WTC11 (cell line): ENCODE data around the gene ERBB4. TPM values are rescaled to one million over a fixed set of nuclear protein-coding genes. Genes with fewer than 3 reads are reported as not detected.

Source experiments
- ATAC-seq: fragments of 200-7000 bp; cut with Tn5 transposase; 2 replicates; pipeline ENCODE4 v1.10.0; 2021; ENCODE audit warnings: mild to moderate bottlenecking, moderate library complexity
- CTCF ChIA-PET: fragments of 300-600 bp; sonication (Branson Sonifier 250); formaldehyde crosslinking; loops from one replicate; lab custom pipeline; 2021; ENCODE audit warnings: antibody characterized with exemption; lab: Charles Lee
- POLR2A ChIA-PET: fragments of 350-600 bp; sonication (Branson Sonifier 250); formaldehyde crosslinking; loops from one replicate; lab custom pipeline; 2021; ENCODE audit warnings: antibody characterized with exemption; lab: Charles Lee
- DNase-seq: peaks from one replicate; pipeline ENCODE4 v3.0.0; 2021; ENCODE audit warnings: low spot score
- H3K27ac Mint-ChIP-seq: 2 replicates; pipeline ENCODE4 v1.8.0; 2021; ENCODE audit warnings: mixed read lengths
- H3K27me3 Mint-ChIP-seq: 2 replicates; pipeline ENCODE4 v1.8.0; 2021; ENCODE audit warnings: low read depth, mild to moderate bottlenecking, moderate library complexity, mixed read lengths
- H3K36me3 Mint-ChIP-seq: 2 replicates; pipeline ENCODE4 v1.8.0; 2021; ENCODE audit warnings: mixed read lengths
- H3K4me1 Mint-ChIP-seq: 2 replicates; pipeline ENCODE4 v1.8.0; 2022; ENCODE audit warnings: mixed read lengths
- H3K4me3 Mint-ChIP-seq: 2 replicates; pipeline ENCODE4 v1.8.0; 2021; ENCODE audit warnings: mild to moderate bottlenecking, moderate library complexity, mixed read lengths
- H3K9me3 Mint-ChIP-seq: 2 replicates; pipeline ENCODE4 v1.8.0; 2021; ENCODE audit warnings: mixed read lengths
- CBFB ChIP-seq: sonication (generic); formaldehyde crosslinking; IDR thresholded peaks from 2 replicates; pipeline ENCODE4 v1.8.1; 2022; ENCODE audit warnings: mild to moderate bottlenecking, low read depth, missing genetic modification reagents
- CDX4 ChIP-seq: fragments of 250-450 bp; sonication (Bioruptor Pico); IDR thresholded peaks from 2 replicates; pipeline ENCODE4 v1.9.0; 2021; ENCODE audit warnings: moderate library complexity, mild to moderate bottlenecking, inconsistent platforms, borderline replicate concordance
- FOXJ3 ChIP-seq: sonication (generic); formaldehyde crosslinking; IDR thresholded peaks from 2 replicates; pipeline ENCODE4 v1.9.0; 2021; ENCODE audit warnings: missing genetic modification reagents, mild to moderate bottlenecking, borderline replicate concordance
- GABPB1 ChIP-seq: sonication (generic); formaldehyde crosslinking; IDR thresholded peaks from 2 replicates; pipeline ENCODE4 v1.8.1; 2023; ENCODE audit warnings: mild to moderate bottlenecking, missing genetic modification reagents
- GRHL2 ChIP-seq: fragments of 250-450 bp; sonication (Bioruptor Pico); IDR thresholded peaks from 2 replicates; pipeline ENCODE4 v1.8.0; 2022; ENCODE audit warnings: mild to moderate bottlenecking, moderate library complexity; ENCODE audit not compliant: insufficient replicate concordance, severe bottlenecking
- JAZF1 ChIP-seq: fragments of 250-450 bp; sonication (Bioruptor Pico); IDR thresholded peaks from 2 replicates; pipeline ENCODE4 v1.9.0; 2021; ENCODE audit warnings: moderate library complexity, mild to moderate bottlenecking, inconsistent platforms
- PREB ChIP-seq: sonication (generic); formaldehyde crosslinking; IDR thresholded peaks from 2 replicates; pipeline ENCODE4 v1.8.1; 2022; ENCODE audit warnings: mild to moderate bottlenecking, missing genetic modification reagents, moderate library complexity, borderline replicate concordance
- PRRX2 ChIP-seq: fragments of 250-450 bp; sonication (Bioruptor Pico); IDR thresholded peaks from 2 replicates; pipeline ENCODE4 v1.8.0; 2021; ENCODE audit warnings: mild to moderate bottlenecking
- RORB ChIP-seq: fragments of 250-450 bp; sonication (Bioruptor Pico); IDR thresholded peaks from 2 replicates; pipeline ENCODE4 v1.9.0; 2021; ENCODE audit warnings: mild to moderate bottlenecking
- SMAD3 ChIP-seq: sonication (generic); formaldehyde crosslinking; IDR thresholded peaks from 2 replicates; pipeline ENCODE4 v1.8.0; 2022; ENCODE audit warnings: missing genetic modification reagents, mild to moderate bottlenecking, borderline replicate concordance
- SP1 ChIP-seq: sonication (generic); formaldehyde crosslinking; conservative IDR thresholded peaks from 2 replicates; pipeline ENCODE4 v1.8.1; 2022; ENCODE audit warnings: missing genetic modification reagents
- TEAD1 ChIP-seq: sonication (generic); formaldehyde crosslinking; IDR thresholded peaks from 2 replicates; pipeline ENCODE4 v1.8.0; 2022; ENCODE audit warnings: mild to moderate bottlenecking, missing genetic modification reagents
- TP53 ChIP-seq: sonication (generic); formaldehyde crosslinking; IDR thresholded peaks from 2 replicates; pipeline ENCODE4 v1.8.1; 2023; ENCODE audit warnings: mild to moderate bottlenecking, missing genetic modification reagents
- ZNF138 ChIP-seq: sonication (generic); formaldehyde crosslinking; conservative IDR thresholded peaks from 2 replicates; pipeline ENCODE4 v1.8.1; 2022; ENCODE audit warnings: mild to moderate bottlenecking, moderate library complexity, missing genetic modification reagents
- ZNF219 ChIP-seq: sonication (generic); formaldehyde crosslinking; IDR thresholded peaks from 2 replicates; pipeline ENCODE4 v1.8.0; 2023; ENCODE audit warnings: missing genetic modification reagents, mild to moderate bottlenecking, borderline replicate concordance
- ZNF263 ChIP-seq: sonication (generic); formaldehyde crosslinking; IDR thresholded peaks from 2 replicates; pipeline ENCODE4 v1.8.1; 2022; ENCODE audit warnings: low read depth, mild to moderate bottlenecking, moderate library complexity, missing genetic modification reagents
- ZNF317 ChIP-seq: sonication (generic); formaldehyde crosslinking; IDR thresholded peaks from 2 replicates; pipeline ENCODE4 v1.8.1; 2023; ENCODE audit warnings: low read depth, mild to moderate bottlenecking, moderate library complexity, missing genetic modification reagents, borderline replicate concordance
- total RNA-seq: library from RNA; stranded (reverse); gene quantifications from 3 replicates; pipeline ENCODE4 v1.2.3, GENCODE V29; 2021
- TF ChIP-seq, protein P1 (sequence below): sonication (generic); formaldehyde crosslinking; IDR thresholded peaks from 2 replicates; pipeline ENCODE4 v1.8.1; 2023; ENCODE audit warnings: mild to moderate bottlenecking, missing genetic modification reagents
- TF ChIP-seq, protein P2 (sequence below): sonication (generic); formaldehyde crosslinking; IDR thresholded peaks from 2 replicates; pipeline ENCODE4 v1.8.1; 2022; ENCODE audit warnings: missing genetic modification reagents, borderline replicate concordance

ERBB4 gene
- total RNA-seq, 1 experiment from 2014 or later, result 1.6 TPM

DNA sequence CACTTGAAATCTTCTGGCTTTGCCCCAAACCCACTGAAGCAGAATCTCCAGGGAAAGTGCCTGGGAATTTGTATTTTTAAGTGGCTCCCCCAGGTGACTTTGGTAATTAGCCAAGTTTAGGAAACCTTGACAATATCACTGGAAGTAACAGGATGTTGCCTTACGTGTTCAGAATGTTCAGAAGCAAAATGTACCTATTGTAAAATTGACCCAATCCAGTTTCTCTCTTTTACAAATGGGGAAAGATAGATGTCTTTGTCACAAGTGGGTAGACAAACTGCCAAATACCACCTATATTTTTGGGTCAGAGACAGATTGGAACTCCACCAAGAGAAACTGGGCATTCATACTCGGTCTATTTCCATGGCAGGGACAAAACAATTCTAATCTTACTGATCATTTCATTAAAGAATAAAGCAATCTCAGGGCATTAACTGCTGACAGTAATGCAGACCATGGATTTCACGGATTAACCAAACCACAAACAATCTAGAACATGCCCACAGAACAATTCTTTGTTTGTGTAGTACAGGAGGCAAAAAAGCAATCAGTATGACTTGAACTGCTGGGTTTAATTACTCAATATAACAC is 255.8 kb downstream of the ERBB4 start:
- H3K4me3 Mint-ChIP-seq, result no peak overlapping the region
- no peaks in the 10 kb centered on the region for H3K27me3 Mint-ChIP-seq
- no peak overlapping the region for H3K27ac Mint-ChIP-seq
- peaks cover 9% of the 10 kb centered on the region for H3K4me1 Mint-ChIP-seq
- DNase-seq (no peak), ATAC-seq (no peak)
- CTCF ChIA-PET, result no interaction called here
- no peaks in the 10 kb centered on the region for H3K9me3 Mint-ChIP-seq
- TF ChIP-seq CDX4, result no peak
- TF ChIP-seq GABPB1 (CRISPR knock-in tag), result no peak
- no peaks in the 10 kb centered on the region for H3K36me3 Mint-ChIP-seq
- POLR2A ChIA-PET, result no interaction called here

- Mint-ChIP-seq H3K4me3 (no peak overlapping the region), H3K4me1 (no peaks in the 10 kb centered on the region), H3K9me3 (no peaks in the 10 kb centered on the region), H3K27me3 (no peaks in the 10 kb centered on the region), H3K36me3 (no peaks in the 10 kb centered on the region), H3K27ac (no peak overlapping the region)
- TF ChIP-seq ZNF219 (no peak), JAZF1 (no peak), GRHL2 (CRISPR knock-in tag) (no peak), SMAD3 (CRISPR knock-in tag) (no peak), PREB (no peak), ZNF317 (CRISPR knock-in tag) (no peak), SP1 (CRISPR knock-in tag) (no peak), ZNF138 (no peak), CBFB (CRISPR knock-in tag) (no peak), TP53 (CRISPR knock-in tag) (no peak), ZNF263 (CRISPR knock-in tag) (no peak), FOXJ3 (CRISPR knock-in tag) (no peak), PRRX2 (CRISPR knock-in tag) (no peak), CDX4 (no peak), TEAD1 (CRISPR knock-in tag) (no peak), RORB (CRISPR knock-in tag) (no peak)
- TF ChIP-seq, protein P1, sequence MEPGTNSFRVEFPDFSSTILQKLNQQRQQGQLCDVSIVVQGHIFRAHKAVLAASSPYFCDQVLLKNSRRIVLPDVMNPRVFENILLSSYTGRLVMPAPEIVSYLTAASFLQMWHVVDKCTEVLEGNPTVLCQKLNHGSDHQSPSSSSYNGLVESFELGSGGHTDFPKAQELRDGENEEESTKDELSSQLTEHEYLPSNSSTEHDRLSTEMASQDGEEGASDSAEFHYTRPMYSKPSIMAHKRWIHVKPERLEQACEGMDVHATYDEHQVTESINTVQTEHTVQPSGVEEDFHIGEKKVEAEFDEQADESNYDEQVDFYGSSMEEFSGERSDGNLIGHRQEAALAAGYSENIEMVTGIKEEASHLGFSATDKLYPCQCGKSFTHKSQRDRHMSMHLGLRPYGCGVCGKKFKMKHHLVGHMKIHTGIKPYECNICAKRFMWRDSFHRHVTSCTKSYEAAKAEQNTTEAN (CRISPR knock-in tag), result no peak
- TF ChIP-seq, protein P2, sequence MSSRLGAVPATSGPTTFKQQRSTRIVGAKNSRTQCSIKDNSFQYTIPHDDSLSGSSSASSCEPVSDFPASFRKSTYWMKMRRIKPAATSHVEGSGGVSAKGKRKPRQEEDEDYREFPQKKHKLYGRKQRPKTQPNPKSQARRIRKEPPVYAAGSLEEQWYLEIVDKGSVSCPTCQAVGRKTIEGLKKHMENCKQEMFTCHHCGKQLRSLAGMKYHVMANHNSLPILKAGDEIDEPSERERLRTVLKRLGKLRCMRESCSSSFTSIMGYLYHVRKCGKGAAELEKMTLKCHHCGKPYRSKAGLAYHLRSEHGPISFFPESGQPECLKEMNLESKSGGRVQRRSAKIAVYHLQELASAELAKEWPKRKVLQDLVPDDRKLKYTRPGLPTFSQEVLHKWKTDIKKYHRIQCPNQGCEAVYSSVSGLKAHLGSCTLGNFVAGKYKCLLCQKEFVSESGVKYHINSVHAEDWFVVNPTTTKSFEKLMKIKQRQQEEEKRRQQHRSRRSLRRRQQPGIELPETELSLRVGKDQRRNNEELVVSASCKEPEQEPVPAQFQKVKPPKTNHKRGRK (CRISPR knock-in tag), result no peak
- ATAC-seq, result no peak
- no peak for DNase-seq
- POLR2A ChIA-PET, result interaction anchor here (0.6 kb wide), 1 partner anchor 181 kb away, joined by 5 read pairs; no protein-coding TSS in a partner anchor
- CTCF ChIA-PET, result no interaction called here
These were observed 261.8 kb downstream of the ERBB4 start for GRCh38 chr2:212276813-212277212.
